AG09319 (cell line): ENCODE results near the gene ATN1.

ENCODE experiments used
- DNase-seq: peaks from one replicate; pipeline ENCODE4 v3.0.0-alpha.2; 2010; ENCODE audit warnings: low read depth; ENCODE audit errors: extremely low read depth
- TF ChIP-seq, protein P1 (sequence below): IDR thresholded peaks from 2 replicates; pipeline ENCODE4 v1.5.1; 2011; ENCODE audit warnings: low read depth, mild to moderate bottlenecking, inconsistent platforms, low read length, moderate library complexity

The ATN1 gene

DNA sequence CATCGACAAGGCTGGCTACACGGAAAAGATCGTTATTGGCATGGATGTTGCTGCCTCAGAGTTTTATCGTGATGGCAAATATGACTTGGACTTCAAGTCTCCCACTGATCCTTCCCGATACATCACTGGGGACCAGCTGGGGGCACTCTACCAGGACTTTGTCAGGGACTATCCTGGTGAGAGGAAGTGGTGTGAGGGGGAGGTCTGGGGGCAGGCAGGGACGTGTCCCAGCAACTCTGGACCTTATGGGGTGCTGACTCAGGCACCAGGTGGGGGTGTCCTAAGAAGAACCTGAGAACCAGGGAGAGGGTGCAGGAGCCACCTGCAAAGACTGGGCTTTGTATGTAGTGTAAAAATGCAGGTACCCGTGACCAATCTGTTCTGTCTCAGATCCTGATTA is 8.2 kb upstream of the ATN1 start:
- TF ChIP-seq, protein P1, sequence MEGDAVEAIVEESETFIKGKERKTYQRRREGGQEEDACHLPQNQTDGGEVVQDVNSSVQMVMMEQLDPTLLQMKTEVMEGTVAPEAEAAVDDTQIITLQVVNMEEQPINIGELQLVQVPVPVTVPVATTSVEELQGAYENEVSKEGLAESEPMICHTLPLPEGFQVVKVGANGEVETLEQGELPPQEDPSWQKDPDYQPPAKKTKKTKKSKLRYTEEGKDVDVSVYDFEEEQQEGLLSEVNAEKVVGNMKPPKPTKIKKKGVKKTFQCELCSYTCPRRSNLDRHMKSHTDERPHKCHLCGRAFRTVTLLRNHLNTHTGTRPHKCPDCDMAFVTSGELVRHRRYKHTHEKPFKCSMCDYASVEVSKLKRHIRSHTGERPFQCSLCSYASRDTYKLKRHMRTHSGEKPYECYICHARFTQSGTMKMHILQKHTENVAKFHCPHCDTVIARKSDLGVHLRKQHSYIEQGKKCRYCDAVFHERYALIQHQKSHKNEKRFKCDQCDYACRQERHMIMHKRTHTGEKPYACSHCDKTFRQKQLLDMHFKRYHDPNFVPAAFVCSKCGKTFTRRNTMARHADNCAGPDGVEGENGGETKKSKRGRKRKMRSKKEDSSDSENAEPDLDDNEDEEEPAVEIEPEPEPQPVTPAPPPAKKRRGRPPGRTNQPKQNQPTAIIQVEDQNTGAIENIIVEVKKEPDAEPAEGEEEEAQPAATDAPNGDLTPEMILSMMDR, result no peak
- no peak for DNase-seq

DNA sequence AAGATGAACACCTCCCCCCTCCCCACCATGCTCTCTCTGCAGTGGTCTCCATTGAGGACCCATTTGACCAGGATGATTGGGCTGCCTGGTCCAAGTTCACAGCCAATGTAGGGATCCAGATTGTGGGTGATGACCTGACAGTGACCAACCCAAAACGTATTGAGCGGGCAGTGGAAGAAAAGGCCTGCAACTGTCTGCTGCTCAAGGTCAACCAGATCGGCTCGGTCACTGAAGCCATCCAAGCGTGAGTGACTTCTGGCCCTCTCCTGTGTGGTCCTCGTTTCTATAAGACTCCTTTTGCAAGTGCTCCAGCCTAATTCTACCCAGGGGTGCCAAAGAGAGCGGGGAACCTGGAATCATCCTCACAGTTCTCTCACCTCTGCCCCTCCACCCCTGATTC is 6.2 kb upstream of the ATN1 start:
- no peak for DNase-seq
- TF ChIP-seq, protein P1, result no peak

DNA sequence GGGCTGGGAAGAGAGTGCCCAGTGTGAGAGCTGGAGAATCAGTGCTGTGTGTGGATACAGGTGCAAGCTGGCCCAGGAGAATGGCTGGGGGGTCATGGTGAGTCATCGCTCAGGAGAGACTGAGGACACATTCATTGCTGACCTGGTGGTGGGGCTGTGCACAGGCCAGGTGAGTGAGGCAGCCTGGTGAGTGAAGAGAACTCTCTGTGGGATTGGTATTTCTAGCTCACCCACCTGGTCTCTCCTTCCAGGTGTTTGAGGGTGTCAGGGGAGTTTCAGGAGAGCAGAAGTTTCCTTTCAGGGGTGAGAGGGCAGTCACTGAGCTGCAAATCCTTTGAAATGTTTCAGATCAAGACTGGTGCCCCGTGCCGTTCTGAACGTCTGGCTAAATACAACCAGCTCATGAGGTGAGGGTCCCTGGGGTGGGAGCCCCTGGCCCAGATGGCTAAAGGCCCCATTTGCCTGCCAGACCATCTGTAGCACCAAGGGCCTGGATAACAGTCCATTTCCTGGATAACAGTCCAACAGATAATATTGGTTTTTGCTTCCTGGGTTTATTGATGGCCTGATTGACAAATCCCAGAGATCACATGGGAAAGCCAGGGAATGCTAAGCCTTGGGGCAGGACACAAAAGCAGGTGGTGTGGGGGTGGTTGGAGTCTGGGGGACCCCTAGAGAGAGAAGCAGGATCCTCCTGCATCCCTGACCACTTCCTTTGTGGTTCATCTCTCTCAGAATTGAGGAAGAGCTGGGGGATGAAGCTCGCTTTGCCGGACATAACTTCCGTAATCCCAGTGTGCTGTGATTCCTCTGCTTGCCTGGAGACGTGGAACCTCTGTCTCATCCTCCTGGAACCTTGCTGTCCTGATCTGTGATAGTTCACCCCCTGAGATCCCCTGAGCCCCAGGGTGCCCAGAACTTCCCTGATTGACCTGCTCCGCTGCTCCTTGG is 5.5 kb upstream of the ATN1 start:
- TF ChIP-seq, protein P1, result no peak
- no peak for DNase-seq

DNA sequence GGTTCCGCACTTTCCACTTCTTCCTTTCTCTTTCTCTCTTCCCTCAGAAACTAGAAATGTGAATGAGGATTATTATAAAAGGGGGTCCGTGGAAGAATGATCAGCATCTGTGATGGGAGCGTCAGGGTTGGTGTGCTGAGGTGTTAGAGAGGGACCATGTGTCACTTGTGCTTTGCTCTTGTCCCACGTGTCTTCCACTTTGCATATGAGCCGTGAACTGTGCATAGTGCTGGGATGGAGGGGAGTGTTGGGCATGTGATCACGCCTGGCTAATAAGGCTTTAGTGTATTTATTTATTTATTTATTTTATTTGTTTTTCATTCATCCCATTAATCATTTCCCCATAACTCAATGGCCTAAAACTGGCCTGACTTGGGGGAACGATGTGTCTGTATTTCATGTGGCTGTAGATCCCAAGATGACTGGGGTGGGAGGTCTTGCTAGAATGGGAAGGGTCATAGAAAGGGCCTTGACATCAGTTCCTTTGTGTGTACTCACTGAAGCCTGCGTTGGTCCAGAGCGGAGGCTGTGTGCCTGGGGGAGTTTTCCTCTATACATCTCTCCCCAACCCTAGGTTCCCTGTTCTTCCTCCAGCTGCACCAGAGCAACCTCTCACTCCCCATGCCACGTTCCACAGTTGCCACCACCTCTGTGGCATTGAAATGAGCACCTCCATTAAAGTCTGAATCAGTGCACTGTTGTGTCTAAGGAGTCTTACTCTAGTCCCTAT is 4.6 kb upstream of the ATN1 start:
- no peak for DNase-seq
- TF ChIP-seq, protein P1, result no peak

DNA sequence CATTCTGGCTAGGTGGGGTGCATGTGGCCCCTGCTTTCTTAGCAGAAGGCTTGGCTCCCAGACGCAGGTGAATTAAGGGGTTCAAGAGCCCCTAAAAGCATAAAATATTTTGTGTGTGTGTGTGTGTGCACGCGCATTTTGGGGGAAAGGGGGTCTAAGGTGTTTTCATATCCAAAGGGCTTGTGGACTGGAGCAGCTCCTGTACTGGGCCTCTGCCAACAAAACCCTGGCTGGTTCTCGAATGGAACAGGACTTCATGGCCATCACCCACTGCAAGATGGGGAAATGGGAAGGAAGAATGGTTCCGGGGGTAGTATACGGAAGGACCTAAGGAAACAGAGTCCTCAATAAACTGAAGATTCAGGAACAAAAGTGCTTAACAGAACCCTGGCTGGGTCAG is 3.9 kb upstream of the ATN1 start:
- DNase-seq, result no peak
- TF ChIP-seq, protein P1, result no peak

DNA sequence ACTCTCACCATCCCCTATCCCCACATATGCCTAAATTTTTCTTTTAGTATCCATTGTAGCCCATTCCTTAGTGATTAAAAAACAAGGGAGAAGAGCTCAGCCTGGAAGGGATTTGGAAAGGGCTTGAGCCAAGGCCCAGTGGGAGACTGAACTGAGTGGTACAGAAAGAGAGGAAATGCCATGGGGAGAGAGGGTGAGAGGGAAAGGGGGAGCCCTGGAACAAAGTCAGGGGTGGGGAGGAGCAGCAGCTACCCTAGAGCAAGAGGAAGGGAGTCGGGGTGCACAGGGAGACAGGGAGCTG is 2.6 kb upstream of the ATN1 start:
- TF ChIP-seq, protein P1, result no peak
- no peak for DNase-seq
